Smooth muscle cell (in vitro differentiated cells): ENCODE data around the gene KRT35. TPM values are rescaled to one million over a fixed set of nuclear protein-coding genes. Genes with fewer than 3 reads are reported as not detected.

Experiments
- DNase-seq: peaks from one replicate; lab custom pipeline; 2025; ENCODE audit not compliant: unreplicated experiment; lab: John Stamatoyannopoulos, UW
- H2AFZ ChIP-seq: fragments of 200-600 bp; sonication (generic); 2 replicates; pipeline ENCODE4 v1.6.0; 2016; ENCODE audit warnings: antibody characterized with exemption, low read depth, mild to moderate bottlenecking
- H3F3A ChIP-seq: fragments of 200-600 bp; sonication (generic); 2 replicates; pipeline ENCODE4 v1.6.0; 2017; ENCODE audit warnings: antibody characterized with exemption, low read depth
- H3K27ac ChIP-seq: fragments of 200-600 bp; sonication (generic); 2 replicates; pipeline ENCODE4 v1.5.1; 2016; ENCODE audit warnings: low read depth, mild to moderate bottlenecking
- H3K27me3 ChIP-seq: fragments of 200-600 bp; sonication (generic); 2 replicates; pipeline ENCODE4 v1.6.1; 2016; ENCODE audit warnings: low read depth, mild to moderate bottlenecking
- H3K36me3 ChIP-seq: fragments of 200-600 bp; sonication (generic); 2 replicates; pipeline ENCODE4 v1.5.1; 2016; ENCODE audit warnings: low read depth
- H3K4me1 ChIP-seq: fragments of 200-600 bp; sonication (generic); 2 replicates; pipeline ENCODE4 v1.5.1; 2016; ENCODE audit warnings: low read depth
- H3K4me2 ChIP-seq: fragments of 200-600 bp; sonication (generic); 2 replicates; pipeline ENCODE4 v1.6.0; 2016; ENCODE audit warnings: mild to moderate bottlenecking
- H3K4me3 ChIP-seq: fragments of 200-600 bp; sonication (generic); 2 replicates; pipeline ENCODE4 v1.5.1; 2016; ENCODE audit warnings: mild to moderate bottlenecking
- H3K79me2 ChIP-seq: fragments of 200-600 bp; sonication (generic); 2 replicates; pipeline ENCODE4 v1.6.0; 2016; ENCODE audit warnings: low read depth, mild to moderate bottlenecking
- H3K9ac ChIP-seq: fragments of 200-600 bp; sonication (generic); 2 replicates; pipeline ENCODE4 v1.6.0; 2016; ENCODE audit warnings: low read depth
- H3K9me3 ChIP-seq: fragments of 200-600 bp; sonication (generic); replicated peaks from 2 replicates; pipeline ENCODE4 v1.5.1; 2016; ENCODE audit warnings: low read depth
- H4K20me1 ChIP-seq: fragments of 200-600 bp; sonication (generic); 2 replicates; pipeline ENCODE4 v1.6.0; 2016; ENCODE audit warnings: low read depth
- CTCF ChIP-seq: fragments of 200-600 bp; sonication (generic); IDR thresholded peaks from 2 replicates; pipeline ENCODE4 v1.5.1; 2017; ENCODE audit warnings: borderline replicate concordance, mild to moderate bottlenecking, antibody characterized with exemption; ENCODE audit not compliant: insufficient read depth, poor library complexity, severe bottlenecking
- WGBS: methylation state at CpG from one replicate; pipeline ENCODE4 v1.1.7; 2016; ENCODE audit warnings: low lambda C conversion rate; 5-methylcytosine and 5-hydroxymethylcytosine counted together
- polyA plus RNA-seq: library from polyadenylated mRNA; unstranded; fragments of >200 nt; fragmentation: Nextera tagmentation; extraction: Ambion mirVana; gene quantifications from 2 replicates; pipeline ENCODE4 v1.2.1, GENCODE V29; 2016
- total RNA-seq: library from RNA; depleted of rRNA; stranded (reverse); fragments of >200 nt; gene quantifications from 2 replicates; pipeline ENCODE4 v1.2.3, GENCODE V29; 2014

Gene KRT35
- total and polyA plus RNA-seq, 2 experiments from 2014 or later: not detected

- H3K4me1 ChIP-seq: peaks cover 6% of the 10 kb centered on the region
- peak overlapping the region; percentile 60 for H3K27ac ChIP-seq
- no peaks in the 10 kb centered on the region for H3K27me3 ChIP-seq
- no peak overlapping the region for H3K4me3 ChIP-seq
- WGBS: 51% methylated on average over 6 of the region's 6 CpGs
- no peak overlapping the region for H2AFZ ChIP-seq
- TF ChIP-seq CTCF: no peak
- no peak overlapping the region for H3K9ac ChIP-seq
- no peaks in the 10 kb centered on the region for H3K36me3 ChIP-seq
- H3F3A ChIP-seq: peaks cover 20% of the 10 kb centered on the region
- peaks cover 34% of the 10 kb centered on the region for H4K20me1 ChIP-seq
- no peak overlapping the region for H3K4me2 ChIP-seq
- H3K79me2 ChIP-seq: peaks cover 4% of the 10 kb centered on the region
- DNase-seq: no peak
- H3K9me3 ChIP-seq: no peaks in the 10 kb centered on the region
Measured at GRCh38 chr17:41521574-41522261, 40.8 kb upstream of the KRT35 start.

GRCh38 chr17:41520821-41521521, 40.0 kb upstream of the KRT35 start:
- Histone ChIP-seq H3K9me3 (no peaks in the 10 kb centered on the region), H3F3A (peaks cover 20% of the 10 kb centered on the region), H3K79me2 (no peaks in the 10 kb centered on the region), H3K27ac (no peak overlapping the region), H4K20me1 (peaks cover 27% of the 10 kb centered on the region), H3K4me2 (no peak overlapping the region), H3K27me3 (no peaks in the 10 kb centered on the region), H3K9ac (no peak overlapping the region), H3K4me3 (no peak overlapping the region), H3K4me1 (no peaks in the 10 kb centered on the region), H2AFZ (no peak overlapping the region), H3K36me3 (no peaks in the 10 kb centered on the region)
- 69% methylated on average over 10 of the region's 10 CpGs for WGBS
- TF ChIP-seq CTCF: no peak
- DNase-seq: no peak

- Histone ChIP-seq H3F3A (peaks cover 20% of the 10 kb centered on the region), H2AFZ (no peak overlapping the region), H3K9me3 (no peaks in the 10 kb centered on the region), H3K36me3 (no peaks in the 10 kb centered on the region), H3K4me3 (no peak overlapping the region), H3K9ac (no peak overlapping the region), H3K27me3 (no peaks in the 10 kb centered on the region), H3K4me2 (no peak overlapping the region), H3K79me2 (no peaks in the 10 kb centered on the region), H4K20me1 (peaks cover 14% of the 10 kb centered on the region), H3K27ac (no peak overlapping the region), H3K4me1 (no peaks in the 10 kb centered on the region)
- no peak for TF ChIP-seq CTCF
- no peak for DNase-seq
- 73% methylated on average over 11 of the region's 11 CpGs for WGBS
Measured at GRCh38 chr17:41519501-41520224, 38.7 kb upstream of the KRT35 start.
